HG03442 (cell line): ENCODE measurements around the gene ACTL10.

Experiments used
- ATAC-seq: cut with Tn5 transposase; IDR thresholded peaks from one replicate; pipeline ENCODE4 v1.9.1; 2021; ENCODE audit warnings: mild to moderate bottlenecking, moderate library complexity; ENCODE audit not compliant: unreplicated experiment

The ACTL10 gene

DNA sequence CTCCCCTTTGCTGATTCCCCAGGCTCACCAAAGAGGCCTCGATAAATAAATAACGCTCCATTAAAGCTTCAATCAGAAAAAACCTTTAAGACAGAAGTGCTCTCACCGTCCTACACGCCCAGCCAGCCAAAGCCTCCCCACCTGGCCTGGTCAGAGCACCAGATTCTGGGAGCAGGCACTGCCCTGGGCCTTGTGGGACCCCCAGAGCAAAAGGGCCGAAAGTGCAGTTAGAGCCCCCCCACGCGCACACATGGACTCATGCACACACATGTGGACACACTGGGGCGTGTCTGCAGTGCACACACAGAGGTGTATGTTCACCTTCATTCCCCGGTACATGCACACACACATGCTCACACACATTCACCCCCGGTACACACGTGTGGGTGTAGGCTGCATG lies 9.4 kb downstream of the ACTL10 start:
- no peak for ATAC-seq

- ATAC-seq = no peak
Measured at GRCh38 chr20:33676652-33677645, 10.2 kb downstream of the ACTL10 start.

GRCh38 chr20:33677991-33678702 lies 11.4 kb downstream of the ACTL10 start:
- no peak for ATAC-seq

GRCh38 chr20:33679758-33680485 lies 13.2 kb downstream of the ACTL10 start:
- ATAC-seq = no peak

DNA sequence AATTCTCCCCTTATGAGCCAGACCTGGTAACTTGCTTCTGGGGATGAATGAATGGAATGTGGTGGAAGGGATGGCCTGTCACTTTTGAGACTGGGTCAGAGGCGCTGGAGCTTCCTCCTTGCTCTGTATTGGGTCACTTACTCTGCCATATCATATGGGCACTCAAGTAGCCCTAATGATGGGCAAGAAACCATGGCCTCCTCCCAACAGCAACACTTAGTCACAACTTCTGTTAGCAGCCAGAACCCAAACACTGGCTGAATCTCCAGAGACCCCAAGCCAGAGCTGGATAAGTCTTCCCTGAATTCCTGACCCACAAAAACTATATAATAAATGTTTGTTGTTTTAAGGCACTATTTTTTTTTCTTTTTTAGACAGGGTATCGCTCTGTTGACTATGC lies 13.9 kb downstream of the ACTL10 start:
- no peak for ATAC-seq

DNA sequence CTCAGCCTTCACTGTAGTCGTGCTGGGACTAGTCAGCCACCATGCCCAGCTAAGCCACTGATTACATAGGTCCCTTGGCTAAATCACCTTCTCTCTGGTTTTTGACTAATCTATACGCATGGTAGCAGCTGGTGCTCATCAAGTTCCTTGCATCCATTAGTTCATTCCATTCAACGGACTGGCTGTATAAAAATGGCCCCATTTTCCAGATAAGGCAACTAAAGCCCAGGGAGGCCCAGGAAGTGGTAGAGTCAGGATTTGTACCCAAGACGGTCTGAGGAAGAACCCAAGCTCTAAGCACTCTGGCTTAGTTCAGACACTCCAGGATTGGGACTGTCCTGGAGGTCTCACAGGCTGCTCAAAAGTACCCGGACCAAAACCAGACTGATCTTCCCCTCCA lies 14.5 kb downstream of the ACTL10 start:
- no peak for ATAC-seq

- no peak for ATAC-seq
Measured at GRCh38 chr20:33681728-33682353, 15.1 kb downstream of the ACTL10 start.

DNA sequence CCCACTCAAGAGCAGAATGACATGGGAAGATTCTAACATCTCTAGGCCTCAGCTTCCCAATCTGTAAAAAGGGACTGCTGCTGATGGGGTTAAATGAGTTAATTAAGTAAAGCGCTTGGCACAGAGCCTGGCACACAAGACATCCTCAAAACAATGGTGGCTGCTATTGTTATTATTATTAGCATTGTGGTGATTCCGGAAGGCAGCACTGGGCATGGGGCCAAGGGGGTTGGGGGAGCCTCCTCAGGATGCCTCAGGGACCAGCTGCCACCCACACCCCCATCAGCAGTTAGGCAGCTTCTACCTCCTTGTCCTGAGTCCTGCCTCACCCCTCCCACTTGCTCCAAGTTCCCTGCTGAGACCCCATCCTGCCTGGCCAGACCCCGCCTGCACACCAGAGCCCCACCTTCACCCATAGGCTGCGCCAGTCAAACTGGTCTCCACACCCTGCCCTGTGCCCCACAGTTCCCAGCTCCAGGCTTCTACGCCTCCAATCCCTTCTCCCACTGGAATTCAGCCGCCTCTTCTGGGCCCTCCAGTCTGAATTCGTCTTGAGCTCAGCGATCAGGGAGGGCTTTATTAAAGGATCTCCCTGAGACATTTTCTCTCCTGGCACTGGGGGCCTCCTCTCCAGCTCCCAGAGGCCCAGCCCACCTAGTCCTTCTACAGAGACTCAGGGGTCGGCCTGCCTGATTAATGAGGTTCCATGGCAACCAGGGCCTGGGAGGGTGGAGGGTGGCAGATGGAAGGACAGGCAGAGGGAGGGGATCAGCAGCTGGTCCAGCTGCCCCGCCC lies 18.0 kb downstream of the ACTL10 start:
- ATAC-seq = no peak

GRCh38 chr20:33685328-33686099 lies 18.8 kb downstream of the ACTL10 start:
- ATAC-seq = peak; percentile 29

DNA sequence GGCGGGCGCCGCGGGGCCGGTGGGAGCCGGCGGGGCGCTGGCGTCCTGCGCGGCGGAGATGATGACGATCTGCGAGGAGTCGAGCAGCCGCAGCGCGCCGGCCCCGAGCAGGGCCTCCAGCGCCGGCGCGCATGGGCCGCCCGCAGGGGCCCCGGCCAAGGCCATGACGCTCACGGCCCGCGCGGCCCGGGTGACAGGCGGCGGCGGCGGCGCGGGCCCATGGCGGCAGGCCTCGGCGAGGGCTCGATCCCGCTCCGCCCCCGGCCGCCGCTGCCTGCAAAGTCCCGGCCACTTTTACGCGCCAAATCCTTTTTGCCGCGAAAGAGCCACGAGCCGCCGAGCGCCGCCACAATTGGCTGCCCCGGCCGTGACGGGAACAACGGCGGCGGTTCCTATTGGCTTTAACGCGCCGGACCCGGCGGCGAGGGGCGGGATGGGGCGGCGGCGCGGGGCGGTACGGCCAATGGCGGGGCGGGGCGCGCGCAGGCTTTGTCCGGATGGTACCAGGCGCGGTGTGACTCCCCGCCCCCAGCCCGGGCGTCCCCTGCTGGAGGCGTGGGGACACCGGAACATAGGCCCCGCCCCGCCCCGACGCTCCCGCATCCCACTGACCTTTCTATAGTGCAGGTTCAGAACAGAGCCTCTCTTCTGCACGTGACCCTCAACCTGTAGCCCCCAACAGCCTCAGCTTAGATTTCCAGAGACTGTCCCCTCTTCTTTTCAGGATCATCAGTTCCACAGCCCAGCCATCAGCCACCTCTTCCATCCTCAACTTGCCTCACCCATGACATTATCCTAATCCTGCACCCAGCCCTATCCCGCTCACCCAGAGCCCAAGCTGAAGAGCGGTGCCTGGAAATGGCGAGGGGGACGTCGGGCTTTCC lies 19.6 kb downstream of the ACTL10 start, which contains the start of gene E2F1:
E2F1 (minus strand) TSS at position 286 of the 884 bp plus-strand sequence; CDS start at position 165, 121 bp downstream.
- peak; percentile 75 for ATAC-seq

- no peak for ATAC-seq
Measured at GRCh38 chr20:33686984-33687366, 20.2 kb downstream of the ACTL10 start.

DNA sequence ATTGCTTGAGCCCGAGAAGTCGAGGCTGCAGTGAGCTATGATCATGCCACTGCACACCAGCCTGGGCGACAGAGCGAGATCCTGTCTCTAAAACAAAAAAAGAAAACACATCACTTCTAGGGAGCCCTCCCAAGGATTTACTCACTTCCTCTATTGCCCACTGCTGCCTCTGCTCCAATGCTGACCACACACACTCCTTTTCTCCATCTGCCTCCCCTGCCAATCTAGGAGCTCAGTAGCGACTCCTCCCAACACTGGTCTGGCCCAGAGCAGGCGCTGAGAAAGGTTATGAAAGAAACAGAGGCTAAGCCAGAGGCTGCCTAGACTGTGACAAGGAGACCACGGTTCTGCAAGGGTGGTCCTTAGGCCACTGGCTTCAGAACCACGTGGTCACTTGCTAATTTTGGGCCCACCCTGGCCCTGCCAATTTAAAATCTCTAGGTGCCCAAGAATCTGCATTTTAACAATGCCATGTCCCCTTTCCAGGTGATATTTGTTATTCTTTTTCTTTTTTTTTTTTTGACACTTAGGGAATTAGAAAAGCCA lies 20.7 kb downstream of the ACTL10 start:
- ATAC-seq = no peak

DNA sequence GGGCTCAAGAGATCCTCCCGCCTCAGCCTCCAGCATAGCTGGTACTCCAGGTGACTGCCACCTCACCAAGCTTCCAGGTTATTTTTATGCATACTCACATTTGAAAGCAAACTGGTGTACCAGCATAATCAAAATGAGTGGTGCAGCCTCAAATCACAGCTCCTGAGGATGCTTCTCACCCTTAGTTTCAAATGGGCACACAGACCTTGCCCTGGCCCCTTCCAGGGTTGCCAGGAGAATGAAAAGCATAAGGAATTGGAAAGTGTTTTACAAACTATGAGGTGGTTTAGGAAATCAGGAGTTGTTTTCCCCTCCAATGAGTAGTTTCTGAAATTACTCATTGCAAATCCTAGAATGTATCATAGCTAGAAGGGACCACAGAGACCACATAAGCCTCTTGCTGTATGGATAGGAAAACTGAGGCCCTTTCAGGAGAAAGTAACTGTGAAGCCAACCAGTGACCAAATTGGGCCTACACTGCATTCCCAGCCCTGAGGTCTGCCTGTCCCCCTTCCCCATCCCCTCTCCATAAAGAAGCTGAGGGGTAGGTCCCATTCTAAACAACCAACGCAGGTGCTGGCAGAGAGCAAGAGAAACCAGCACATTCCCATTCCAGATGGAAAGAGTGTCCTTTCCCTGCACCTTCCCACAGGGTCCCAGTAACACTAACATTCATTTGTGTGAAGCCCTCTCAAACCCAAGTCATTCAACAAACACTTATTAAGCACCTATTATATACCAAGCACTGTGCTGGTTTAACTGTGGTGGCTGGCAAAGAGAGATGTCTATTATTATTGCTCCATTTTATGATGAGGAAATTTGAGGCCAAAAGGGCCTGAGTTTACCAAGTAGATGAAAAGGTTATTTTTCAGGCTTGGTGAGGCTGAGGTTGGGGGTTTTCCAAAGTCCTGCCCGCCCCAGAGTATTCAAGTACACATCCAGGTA lies 21.5 kb downstream of the ACTL10 start:
- ATAC-seq = no peak

GRCh38 chr20:33688938-33689424 lies 22.2 kb downstream of the ACTL10 start:
- no peak for ATAC-seq

DNA sequence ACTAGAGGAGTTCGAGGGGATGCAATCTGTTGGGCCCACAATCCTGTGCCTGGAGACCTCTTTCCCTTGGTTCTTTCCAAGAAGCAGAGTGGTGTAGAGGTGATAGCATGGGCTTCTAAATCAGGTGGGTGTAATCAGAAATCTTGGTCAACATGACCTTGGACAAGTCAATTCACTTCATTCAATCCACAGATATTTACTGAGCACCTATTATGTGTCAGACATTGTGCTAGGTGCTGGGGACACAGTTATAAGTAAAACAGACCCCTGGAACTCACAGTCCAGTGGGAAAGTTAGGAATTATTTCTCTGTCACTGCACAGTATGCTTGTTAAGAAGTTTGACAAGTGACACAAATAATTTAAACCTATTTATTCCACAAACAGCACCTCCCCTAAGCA lies 22.8 kb downstream of the ACTL10 start:
- no peak for ATAC-seq

- ATAC-seq = no peak
Measured at GRCh38 chr20:33689973-33690372, 23.2 kb downstream of the ACTL10 start.

GRCh38 chr20:33693289-33693688 lies 26.5 kb downstream of the ACTL10 start:
- no peak for ATAC-seq
